GM18502 (cell line): ENCODE data around the gene FOXD1.
"Not testable (repeated sequence)": the region's sequence is repeated elsewhere in the genome, so short reads cannot be mapped to it uniquely, and the experiment has no call there.

Source experiments
- ATAC-seq: cut with Tn5 transposase; IDR thresholded peaks from one replicate; pipeline ENCODE4 v1.9.1; 2021; ENCODE audit warnings: mild to moderate bottlenecking; ENCODE audit not compliant: unreplicated experiment, poor library complexity

Gene FOXD1

DNA sequence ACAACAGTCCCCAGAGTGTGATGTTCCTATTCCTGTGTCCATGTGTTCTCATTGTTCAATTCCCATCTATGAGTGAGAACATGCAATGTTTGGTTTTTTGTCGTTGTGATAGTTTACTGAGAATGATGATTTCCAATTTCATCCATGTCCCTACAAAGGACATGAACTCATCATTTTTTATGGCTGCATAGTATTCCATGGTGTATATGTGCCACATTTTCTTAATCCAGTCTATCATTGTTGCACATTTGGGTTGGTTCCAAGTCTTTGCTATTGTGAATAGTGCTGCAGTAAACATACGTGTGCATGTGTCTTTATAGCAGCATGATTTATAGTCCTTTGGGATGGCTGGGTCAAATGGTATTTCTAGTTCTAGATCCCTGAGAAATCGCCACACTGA is 20.1 kb upstream of the FOXD1 start:
- ATAC-seq = not testable (repeated sequence)

GRCh38 chr5:73464016-73464745 is 15.6 kb upstream of the FOXD1 start:
- ATAC-seq = no peak

DNA sequence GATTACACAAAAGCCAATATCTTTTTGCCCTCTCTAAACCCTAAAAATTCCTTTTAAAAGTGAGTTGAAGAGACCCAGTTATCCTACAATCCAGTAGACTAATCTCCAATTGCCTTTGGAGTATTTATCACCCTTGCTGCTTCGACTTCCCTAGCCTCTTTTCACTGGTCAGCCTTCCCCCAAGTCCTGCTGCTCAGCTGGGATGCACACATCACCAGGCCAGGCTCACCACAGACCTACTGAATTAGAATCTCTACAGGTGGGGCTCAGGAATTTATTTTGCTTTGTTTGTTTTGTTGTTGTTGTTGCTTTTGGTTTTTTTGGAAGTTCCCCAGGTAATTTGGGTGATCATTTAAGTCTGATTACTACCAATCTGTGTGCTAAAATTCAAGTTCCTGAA is 11.6 kb upstream of the FOXD1 start:
- ATAC-seq = no peak

GRCh38 chr5:73459366-73459765 is 10.8 kb upstream of the FOXD1 start:
- no peak for ATAC-seq

DNA sequence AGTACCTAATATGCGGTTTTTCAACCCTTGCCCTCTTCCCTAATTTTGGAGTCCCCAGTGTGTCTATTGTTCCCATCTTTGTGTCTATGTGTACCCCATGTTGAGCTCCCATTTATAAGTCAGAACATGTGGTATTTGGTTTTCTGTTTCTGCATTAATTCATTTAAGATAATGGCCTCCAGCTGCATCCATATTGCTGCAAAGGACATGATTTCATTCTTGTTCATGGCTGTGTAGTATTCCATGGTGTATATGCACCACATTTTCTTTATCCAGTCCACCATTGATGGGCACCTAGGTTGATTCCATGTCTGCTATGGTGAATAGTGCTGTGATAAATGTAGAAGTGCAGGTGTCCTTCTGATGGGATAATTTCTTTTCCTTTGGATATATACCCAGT is 7.9 kb upstream of the FOXD1 start:
- ATAC-seq = not testable (repeated sequence)

DNA sequence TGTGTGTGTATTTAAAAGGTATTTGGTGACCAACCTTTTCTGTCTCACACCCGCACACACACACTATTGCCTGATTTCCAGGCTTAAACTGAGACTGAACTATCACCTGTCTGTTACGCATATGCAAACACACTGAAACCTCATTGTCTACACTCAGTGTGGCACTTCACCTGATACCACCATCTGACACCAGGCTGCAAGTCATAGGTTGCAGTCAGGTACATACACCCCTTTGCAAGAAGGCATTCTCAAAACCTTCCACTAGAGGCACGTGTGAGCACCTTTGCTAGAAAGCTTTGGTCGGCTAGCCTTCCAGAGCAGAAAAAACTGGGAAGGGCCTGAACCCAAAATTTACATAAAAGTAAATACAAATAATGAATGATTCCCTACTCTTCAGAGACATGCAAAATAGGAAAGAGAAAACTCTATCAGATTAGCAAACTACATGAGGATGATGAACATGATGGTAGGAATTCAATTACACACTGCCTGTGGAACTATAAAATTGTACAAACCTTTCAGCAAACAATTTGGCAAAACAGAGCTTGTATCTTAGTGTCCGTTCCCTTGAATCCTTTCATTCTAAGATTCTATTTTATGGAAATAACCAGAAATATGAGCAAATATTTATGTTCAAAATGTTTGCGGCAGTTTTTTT is 5.9 kb upstream of the FOXD1 start:
- peak; percentile 63 for ATAC-seq

- ATAC-seq = no peak
These were observed 3.6 kb upstream of the FOXD1 start for GRCh38 chr5:73452215-73452614.

DNA sequence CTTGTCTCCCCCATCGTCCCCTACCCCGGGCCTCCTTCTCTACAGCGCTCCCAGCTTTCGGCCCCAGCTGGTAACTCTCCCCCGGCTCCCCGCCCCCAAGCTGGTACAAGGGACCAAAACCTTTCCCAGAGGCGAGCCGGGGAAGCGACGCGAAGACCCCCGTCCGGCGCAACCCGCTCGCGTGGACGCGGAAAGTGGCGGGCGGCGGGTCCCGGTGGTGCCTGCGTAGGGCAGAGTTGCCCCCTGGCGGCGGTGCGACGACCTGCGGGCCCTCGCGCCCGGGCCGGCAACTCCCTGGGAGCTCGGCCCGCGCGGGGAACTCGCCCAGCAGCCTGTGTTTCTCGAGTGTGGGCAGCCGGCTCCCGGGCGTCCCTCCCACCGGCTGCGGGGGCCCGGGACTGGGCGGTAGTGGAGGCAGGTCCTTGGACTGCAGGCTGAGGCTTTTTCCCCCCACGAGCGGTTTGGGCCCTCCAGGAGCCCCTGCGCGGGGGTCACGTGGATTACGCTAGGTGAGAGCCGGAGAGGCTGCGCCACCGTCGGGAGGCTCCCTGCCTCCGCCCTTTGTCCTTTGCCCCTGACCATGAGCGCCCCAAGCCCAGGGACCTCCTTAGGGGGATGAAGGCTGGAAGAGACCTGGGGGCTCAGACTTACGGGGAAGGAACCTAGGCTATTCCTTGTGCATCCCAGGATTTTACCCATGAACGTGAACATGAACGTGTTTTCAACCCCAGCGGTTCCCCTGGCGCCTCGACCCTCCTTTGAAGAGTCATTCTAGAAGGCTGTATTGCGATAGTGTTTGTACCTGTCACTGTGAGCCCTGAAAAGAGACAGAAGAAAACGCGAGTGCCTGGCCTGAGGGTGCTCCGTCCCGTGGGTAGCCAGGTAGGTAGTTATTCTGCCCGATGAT is 2.9 kb upstream of the FOXD1 start:
- ATAC-seq = no peak

GRCh38 chr5:73450672-73451223 is 2.2 kb upstream of the FOXD1 start:
- no peak for ATAC-seq

DNA sequence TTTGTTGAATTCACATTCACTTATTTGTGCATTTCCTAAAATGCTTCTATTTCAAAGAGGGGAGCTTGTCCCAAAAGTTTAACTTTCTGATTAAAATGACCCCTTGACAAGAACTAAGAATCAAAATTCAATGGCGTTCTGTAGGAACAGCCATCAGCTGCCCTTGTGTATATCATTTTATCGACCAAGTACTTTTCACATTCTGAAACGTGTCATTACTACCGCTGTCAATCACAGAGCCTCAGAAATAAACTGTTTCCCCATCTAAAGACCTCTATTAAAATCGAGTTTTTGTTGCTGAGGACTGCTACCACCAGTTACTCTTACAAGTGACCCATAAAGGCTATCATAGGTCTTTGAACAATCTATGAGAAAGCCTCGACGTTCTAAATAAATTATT is 1.6 kb upstream of the FOXD1 start:
- no peak for ATAC-seq

DNA sequence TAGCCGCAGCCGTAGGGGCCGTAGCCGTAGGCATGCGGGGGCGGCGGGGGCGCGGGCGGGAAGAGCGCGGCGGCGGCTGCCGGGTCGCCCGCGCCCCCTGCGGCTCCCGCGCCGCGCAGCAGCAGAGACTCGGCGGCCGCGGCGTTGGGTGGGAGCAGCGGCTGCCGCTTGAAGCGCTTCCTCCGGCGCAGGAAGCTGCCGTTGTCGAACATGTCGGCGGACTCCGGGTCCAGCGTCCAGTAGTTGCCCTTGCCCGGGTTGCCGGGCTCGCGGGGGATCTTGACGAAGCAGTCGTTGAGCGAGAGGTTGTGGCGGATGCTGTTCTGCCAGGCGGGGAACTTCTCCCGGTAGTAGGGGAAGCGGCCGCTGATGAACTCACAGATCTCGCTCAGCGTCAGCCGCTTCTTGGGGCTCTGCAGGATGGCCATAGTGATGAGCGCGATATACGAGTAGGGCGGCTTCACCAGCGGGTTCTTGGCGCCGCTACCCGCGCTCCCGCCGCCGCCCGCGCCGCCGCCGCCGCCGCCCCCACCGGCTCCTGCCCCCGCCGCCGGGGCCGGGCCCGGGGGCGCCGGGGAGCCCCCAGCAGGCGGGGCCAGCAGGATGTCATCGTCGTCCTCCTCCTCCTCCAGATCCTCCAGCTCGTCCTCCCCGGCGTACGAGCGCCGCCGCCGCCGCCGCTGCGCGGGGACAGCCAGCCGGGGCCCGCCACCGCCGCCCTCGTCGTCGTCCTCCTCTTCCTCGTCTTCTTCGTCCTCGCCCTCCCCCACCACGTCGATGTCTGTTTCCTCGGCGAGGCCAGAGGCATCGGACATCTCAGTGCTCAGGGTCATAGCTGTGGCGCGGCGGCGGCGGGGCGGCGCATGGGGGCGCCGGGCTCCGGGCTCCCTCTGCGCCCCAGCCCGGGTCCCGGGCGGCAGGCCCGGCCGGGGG is 781 bp downstream of the FOXD1 start:
- peak; percentile 24 for ATAC-seq

- ATAC-seq = peak; percentile 36
These were observed 1.7 kb downstream of the FOXD1 start for GRCh38 chr5:73446631-73447529.

DNA sequence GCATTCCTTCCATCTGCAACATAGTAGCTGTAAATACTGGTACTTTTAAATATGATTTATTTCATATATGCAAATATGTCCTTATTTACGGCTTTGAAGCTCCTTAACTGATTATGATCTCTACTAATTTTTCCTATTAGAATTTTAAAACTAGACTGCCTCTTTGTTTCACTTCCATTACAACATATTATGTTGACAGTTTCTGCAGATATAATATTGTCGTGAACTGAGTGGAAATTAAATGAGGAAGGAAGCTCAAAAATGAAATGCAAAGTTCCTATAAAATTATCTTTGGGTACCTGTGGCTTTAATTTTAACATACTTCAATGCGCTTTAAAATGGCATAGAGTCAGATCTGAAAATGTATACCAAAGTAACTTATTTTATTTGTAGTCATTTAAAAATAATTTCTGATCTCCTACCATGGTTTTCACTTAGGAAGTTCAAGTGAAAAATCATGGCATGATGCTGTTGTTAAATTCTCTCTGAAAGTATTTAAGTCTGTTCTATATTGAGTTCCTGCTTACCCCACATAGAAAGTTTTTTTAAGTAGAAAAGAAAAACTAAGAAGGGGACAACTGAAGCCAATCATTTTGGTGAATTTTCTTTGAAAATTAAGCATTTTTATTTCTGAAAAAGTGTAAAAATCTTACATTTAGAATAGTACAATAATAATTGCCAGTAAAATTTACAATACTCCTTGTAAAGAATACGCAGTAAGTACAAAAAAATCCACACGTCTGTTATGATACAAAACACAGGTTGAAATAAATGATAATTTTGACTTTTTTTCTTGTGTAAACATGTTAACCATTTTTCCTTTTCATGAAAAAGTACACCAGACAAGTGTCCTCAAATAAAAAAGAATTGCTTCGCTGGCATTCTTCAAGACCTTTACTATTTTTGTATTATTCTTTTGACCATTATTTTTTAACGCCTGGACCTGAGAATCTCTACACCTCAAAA is 2.6 kb downstream of the FOXD1 start:
- ATAC-seq = no peak

- ATAC-seq = no peak
These were observed 3.8 kb downstream of the FOXD1 start for GRCh38 chr5:73444499-73445438.

- no peak for ATAC-seq
These were observed 4.6 kb downstream of the FOXD1 start for GRCh38 chr5:73443829-73444498.
